A549 (cell line): ENCODE data around the gene RAD23B.

Source experiments
- CTCF ChIP-seq: fragments of >200 bp; sonication (Bioruptor Twin); formaldehyde crosslinking; IDR thresholded peaks from 3 replicates; pipeline ENCODE4 v1.5.1; 2016
- FOSL2 ChIP-seq, 2 experiments: fragments of 450-650 bp in 1 of 2; fragments of >200 bp in 1 of 2; sonication (Bioruptor Twin) in 1 of 2; formaldehyde crosslinking; IDR thresholded peaks; 2 replicates each; pipeline versions ENCODE4 v1.5.0 to v1.6.1; 2016 to 2020; ENCODE audit warnings: mild to moderate bottlenecking in 1 of 2, moderate library complexity in 1 of 2
- POLR2A ChIP-seq: IDR thresholded peaks from 2 replicates; pipeline ENCODE4 v1.6.1; 2012; ENCODE audit warnings: mild to moderate bottlenecking, low read length

- no peak for TF ChIP-seq FOSL2 (IDR thresholded peaks at IDR 0.05)
- no peak for TF ChIP-seq FOSL2 (CRISPR knock-in tag; IDR thresholded peaks at IDR 0.05)
- TF ChIP-seq CTCF: no peak
- TF ChIP-seq POLR2A: no peak
These were observed 5.6 kb downstream of the RAD23B start for GRCh38 chr9:107288701-107289100.
